ENCODE measurements around the gene SMC3.
"Not testable (repeated sequence)": the region's sequence is repeated elsewhere in the genome, so short reads cannot be mapped to it uniquely, and the experiment has no call there.

The SMC3 gene

DNA sequence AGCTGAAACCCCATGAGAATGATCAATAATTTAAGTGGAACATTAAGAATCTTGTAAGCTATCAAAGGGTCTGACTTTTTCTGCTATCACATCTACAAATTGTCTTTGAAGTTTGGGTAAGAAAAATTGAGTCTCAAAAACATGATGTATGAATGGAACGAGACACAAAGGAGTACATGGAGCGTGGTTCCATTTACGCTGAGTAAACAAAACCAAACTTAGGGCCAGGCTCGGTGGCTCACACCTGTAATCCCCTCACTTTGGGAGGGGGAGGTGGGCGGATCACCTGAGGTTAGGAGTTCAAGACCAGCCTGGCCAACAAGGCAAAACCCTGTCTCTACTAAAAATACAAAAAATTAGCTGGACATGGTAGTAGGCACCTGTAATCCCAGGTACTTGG is 24.3 kb downstream of the SMC3 start:
- no peak for DNase-seq

DNA sequence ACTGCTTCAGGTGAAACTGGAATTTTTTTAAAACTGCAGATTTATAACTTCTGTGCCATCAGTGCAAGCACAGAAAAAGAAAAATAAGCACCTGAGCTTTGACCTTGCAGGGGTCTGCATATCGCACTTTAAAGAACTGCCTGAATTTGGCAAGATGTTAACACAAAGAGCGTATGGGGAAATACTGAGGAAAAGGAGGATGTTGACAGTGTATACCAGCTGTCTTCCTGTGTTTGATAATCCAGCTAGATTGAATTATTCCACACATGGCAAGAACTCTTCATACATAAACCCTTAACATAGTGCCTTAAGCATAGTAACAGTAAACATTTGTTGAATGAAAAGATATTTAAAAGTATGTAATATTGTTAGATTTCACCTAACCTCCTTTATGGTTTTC is 30.0 kb downstream of the SMC3 start:
- no peak for DNase-seq

GRCh38 chr10:110600487-110601101 is 33.1 kb downstream of the SMC3 start:
- peak; percentile 61 for DNase-seq

GRCh38 chr10:110601581-110601980 is 34.1 kb downstream of the SMC3 start:
- peak; percentile 61 for DNase-seq

DNA sequence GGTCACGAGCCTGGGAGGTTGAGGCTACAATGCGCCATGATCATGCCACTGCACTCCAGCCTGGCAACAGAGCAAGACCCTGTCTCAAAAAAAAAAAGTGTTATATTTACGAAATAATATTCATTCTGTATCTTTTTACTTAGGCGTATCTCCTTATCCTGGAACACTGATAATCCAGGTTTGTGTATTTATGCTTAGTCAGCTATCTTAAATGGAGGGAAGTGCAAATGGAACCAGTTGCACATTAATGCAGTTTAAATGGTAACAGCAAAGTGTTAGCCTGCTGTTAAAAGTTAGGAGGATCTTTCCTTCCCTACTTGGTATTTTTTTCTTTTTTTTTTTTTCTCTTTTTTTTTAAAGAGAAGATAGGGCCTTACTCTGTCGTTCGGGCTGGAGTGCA is 40.6 kb downstream of the SMC3 start:
- no peak for DNase-seq

- DNase-seq = no peak
Observed at GRCh38 chr10:110609605-110610004, 42.1 kb downstream of the SMC3 start.

DNA sequence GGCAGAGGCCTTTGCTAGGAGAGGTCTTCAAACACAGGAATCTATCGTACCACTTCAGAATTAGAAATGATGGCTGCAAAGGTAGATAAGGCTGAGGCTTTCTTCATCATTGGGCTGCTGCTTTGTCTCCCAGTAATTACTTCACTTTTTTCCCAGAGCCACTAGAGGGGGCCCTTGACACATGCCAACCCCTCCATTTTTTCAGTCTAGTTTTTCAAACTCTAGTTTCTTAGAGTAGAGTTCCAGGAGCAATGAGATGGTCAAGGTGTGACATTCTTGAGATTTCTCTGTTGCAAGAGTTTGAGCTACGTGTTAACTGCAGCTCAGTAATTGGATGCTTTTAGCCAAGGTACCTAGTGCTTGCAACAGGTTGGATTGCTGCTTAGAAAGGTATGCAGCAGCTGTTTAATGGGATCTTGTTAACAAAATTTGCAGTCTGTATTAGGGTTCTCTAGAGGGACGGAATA is 42.8 kb downstream of the SMC3 start:
- DNase-seq = peak; percentile 54

- not testable (repeated sequence) for DNase-seq
Observed at GRCh38 chr10:110610781-110611180, 43.3 kb downstream of the SMC3 start.

DNA sequence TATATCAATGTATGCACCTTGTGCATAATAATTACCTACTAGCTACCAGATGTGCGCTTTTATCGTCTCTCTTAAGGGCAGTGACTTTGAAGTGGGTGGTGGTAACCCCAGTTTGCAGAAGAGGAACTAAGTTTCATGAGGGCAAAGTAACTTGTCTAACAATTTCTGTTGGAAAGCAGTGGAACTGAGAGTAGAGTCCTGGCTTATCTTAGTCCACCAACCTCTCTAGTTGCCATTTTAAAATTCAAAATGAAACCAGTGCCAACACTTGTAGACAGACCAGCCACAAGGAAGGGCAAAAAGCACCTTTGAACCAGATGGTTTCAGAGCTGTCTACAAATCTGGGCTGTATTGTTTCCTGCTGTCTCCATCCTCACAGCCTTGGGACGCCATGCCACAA is 44.6 kb downstream of the SMC3 start:
- no peak for DNase-seq

DNA sequence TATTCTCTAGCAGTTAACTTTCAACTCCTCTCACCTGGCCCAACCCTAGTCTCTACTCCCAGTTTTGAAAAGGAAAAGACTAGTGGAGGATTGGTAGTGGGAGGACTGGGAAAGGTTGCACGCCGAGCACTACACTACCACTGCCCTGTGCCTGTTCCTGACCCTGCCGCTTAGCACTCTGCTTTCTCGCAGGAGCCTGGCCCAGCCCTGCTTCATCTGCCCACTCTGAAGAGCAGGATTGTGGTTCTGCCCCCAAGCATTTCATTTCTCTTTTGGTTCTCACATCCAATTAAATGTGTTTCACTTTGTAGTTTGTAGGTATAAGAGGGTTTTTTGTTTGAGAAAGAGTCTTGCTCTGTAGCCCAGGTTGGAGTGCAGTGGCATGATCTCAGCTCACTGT is 45.1 kb downstream of the SMC3 start:
- no peak for DNase-seq

DNA sequence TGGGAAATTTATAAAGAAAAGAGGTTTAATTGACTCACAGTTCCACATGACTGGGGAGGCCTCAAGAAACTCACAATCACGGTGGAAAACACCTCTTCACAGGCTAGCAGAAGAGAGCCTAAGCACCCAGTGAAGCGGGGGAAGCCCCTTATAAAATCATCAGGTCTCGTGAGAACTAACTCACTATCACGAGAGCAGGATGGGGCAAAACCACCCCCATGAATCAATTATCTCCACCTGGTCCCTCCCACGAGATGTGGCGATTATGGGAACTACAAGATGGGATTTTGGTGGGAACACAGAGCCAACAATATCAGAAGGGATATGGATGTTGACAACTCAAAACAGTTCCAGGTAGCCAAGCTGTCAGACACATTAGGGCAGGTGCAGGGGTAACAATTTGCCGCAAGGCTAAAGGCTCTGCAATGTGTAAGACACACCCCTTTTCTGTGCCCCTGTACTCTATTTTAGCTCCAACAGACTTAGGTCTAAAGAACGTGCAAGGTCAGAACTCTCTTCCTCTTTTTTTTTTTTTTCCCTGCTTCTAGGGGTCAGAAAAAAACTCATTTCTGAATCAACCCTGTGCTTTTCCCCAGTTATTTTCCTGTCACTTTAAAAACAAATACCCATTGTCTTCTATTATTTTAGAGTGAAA is 46.0 kb downstream of the SMC3 start:
- no peak for DNase-seq

DNA sequence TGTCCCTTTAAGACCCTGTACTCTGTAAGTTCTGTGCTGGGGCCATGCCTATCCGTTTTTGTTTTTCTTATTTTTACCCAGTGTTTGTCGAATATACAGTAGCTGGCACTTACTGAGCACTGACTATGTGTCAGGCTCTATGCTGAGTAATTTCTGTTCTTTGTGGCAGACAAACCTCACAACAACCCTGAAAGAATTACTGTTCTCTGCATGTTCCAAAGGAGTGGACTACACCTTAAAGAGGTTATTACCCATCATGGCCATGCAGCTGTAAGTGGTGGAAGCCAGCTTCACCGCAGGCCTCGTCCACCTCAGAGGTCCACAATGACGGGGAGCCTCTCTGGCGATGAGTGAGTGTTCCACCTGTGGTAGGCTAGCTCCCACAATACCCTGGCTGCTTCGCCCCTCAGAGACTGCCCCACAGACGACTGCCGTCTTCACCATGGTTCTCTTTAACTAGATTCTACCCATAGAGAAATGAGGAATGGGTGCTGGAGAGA is 46.6 kb downstream of the SMC3 start:
- DNase-seq = no peak

DNA sequence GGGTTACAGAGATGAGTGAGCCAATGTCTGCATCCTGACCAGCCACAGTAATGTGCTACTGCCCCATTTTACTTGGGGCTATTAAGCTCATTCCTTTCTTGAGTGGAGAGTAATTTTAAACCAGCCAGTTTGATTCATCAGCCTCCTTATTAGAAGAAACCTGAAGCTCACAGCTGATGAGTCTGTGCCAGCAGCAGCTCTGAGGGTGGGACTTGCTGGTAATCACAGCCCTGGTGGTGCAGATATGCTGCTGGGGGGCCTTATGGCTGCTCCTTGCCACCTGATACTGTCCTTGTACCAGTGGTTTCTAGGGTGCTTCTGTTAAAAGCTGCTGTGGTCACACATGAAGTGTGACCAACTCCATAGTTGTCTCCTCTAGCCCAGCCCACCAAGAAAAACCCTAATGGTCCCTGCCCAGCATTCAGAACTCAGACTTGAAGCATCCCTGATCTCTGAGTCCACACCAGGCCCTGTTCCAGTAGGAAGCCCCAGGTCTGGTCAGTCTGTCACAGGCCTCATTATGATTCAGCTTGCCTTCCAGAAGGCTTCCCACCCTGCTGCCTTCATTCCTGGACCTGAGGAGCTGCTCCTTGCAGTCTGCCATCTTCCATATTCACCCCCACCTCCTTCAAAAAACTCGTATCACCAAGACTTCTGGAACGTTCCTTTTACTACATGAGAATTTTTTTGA is 47.7 kb downstream of the SMC3 start:
- DNase-seq = peak; percentile 16

DNA sequence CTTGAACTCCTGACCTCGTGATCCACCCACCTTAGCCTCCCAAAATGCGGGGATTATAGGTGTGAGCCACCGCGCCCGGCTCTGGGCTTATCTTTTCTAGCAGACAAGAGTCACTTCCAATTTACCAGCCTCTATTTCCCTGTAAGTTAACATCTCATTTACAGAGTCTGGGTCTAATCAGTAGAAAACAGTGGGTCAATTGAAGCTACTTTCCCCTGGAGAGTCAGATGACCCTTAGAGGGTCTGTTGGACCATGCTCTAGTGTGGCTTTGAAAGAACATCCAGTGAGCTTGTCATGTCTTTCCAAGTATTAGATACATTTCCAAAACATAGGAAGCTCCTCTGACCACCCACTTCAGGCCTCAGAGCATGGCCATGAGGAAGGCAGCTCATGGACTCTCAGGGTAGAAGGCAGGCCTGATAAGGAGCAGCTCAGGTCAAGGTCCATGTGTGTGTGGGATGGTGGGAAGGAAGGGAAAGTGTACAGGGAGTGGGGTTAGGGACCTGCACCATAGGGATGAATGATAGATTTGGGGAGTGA is 49.1 kb downstream of the SMC3 start:
- DNase-seq = no peak

DNA sequence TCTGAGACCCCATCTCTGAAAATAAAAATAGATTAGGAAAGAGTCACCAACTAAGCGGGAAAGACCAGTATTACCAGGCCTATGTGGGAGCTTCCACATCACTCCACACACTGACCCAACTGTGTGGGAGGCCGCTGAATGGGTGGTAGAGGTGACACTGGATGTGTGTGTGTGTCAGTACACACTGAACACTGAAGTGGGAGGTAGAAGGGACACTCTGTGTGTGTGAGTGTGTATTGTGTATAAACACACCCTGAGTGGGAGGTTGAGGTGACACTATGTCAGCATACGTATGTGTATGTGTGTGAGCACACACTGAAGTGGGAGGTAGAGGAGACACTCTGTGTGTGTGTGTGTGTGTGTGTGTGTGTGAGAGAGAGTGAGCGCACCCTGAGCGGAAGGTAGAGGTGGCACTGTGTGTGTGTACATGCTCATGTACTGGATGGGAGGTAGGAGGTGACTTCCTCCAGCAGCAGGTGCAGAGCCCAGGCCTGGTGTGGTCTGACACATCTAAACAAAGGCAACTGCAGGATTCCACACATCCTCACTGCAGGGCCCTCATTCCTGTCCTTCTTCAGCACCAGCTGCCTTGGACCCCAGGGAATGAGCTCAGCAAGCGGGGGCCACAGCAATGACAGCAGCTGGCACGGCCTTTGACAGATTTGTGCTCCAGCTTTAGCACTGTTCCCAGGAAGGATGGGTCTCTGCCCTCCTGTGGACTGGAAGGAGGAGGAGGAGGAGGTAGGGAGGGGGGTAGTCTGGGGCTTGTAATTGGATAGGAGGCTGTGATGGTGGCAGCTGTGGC is 50.1 kb downstream of the SMC3 start:
- DNase-seq = no peak

DNA sequence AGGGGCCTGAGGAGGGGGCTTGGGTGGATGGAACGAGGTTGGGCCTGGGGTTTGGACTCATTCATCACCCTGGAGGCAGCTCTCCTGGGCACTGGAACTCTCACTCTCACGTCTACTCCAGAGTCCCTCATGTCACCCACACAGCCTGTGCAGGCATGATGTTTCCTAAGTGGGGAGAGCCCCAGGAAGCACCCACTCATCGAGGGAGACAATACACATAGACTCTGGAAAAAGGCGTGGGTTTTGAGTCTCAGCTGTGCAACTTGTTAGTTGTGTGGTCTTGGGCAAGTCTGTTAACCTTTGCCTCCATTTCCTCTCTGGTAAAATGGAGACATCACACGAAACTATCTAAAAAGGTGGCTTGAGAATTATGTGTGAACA is 50.7 kb downstream of the SMC3 start:
- DNase-seq = no peak

DNA sequence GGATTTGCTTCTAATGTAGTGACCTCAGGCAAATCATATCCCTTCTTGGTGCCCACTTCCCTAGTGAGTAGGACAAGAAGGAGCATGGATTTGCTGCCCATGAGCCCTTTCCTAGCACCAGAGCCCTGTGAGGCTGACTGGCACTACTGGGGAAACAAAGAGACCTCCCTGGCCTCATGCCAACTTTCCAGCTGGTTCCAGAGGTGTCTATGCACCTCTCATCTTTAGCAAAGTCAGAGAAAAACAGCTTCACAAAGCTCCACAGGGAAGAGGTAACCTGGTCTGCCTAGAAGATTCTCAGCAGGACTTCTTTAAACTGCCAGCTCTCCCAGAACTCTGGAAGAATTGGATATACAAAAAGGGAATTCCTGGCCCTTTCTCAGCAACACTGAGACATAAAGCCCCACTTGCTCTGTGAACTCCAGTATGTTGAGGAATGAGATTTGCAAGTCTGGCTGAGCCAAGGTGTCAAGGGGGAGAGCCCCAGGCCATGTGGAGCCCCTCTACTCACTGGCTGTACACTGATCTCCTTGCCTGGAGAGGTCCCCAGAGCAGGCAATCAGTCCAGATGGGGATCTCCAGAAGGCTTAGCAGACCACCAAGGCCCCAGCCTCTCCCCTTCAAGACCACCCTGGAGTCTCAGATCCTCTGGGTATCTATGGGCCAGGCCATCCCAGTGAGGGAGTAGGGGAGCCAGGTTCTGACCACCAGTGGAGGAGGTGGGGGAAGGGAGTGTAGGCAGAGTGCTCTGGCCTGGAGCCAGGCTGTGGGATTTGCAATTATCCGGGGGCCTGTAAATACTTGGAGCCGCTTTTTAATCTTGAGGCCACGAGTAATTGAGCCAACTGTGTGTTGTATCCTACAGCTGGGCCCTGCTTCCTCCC is 52.3 kb downstream of the SMC3 start:
- DNase-seq = no peak

DNA sequence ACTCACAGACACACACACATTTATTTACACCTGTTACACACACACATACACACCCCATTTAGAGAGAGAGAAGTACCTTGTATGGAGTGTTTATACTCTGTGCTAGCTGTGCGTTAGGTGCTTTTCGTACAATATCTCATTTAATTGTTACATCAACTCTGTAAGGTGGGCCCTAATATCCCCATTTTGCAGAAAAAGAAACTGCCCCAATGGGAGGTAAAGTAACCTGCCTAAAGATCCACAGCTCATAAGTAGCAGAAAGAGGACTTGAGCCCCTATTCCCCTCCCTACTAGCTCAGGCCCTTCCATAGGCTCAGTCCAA is 52.9 kb downstream of the SMC3 start:
- DNase-seq = no peak

DNA sequence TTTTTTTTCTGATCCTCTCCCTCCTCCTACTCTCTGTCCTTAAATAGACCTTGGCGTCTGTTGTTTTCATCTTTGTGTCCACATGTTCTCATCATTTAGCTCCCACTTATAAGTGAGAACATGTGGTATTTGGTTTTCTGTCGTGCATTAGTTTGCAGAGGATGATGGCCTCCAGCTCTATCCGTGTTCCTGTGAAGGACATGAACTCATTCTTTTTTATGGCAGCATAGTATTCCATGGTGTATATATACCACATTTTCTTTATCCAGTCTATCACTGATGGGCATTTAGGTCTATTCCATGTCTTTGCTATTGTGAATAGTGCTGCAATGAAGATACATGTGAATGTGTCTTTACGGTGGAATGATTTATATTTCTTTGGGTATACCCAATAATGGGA is 55.8 kb downstream of the SMC3 start:
- not testable (repeated sequence) for DNase-seq

GRCh38 chr10:110625356-110625894 is 57.9 kb downstream of the SMC3 start:
- no peak for DNase-seq
